Fibroblast of lung (primary cell): ENCODE data around the gene PPP1R14B. TPM values are rescaled to one million over a fixed set of nuclear protein-coding genes. Genes with fewer than 3 reads are reported as not detected.

ENCODE experiments used
- DNase-seq, 2 donors: peaks; one replicate each; pipeline versions ENCODE4 v3.0.0 to v3.0.0-alpha.2; 2010; ENCODE audit warnings: low read depth in 2 of 2
- H2AFZ ChIP-seq: 2 replicates; pipeline ENCODE4 v1.5.1; 2012; ENCODE audit warnings: low read length, control low read depth, inconsistent platforms
- H3K27ac ChIP-seq: 2 replicates; pipeline ENCODE4 v1.5.1; 2011; ENCODE audit warnings: low read length, control low read depth; ENCODE audit not compliant: insufficient read depth
- H3K27me3 ChIP-seq: 2 replicates; pipeline ENCODE4 v1.5.1; 2011; ENCODE audit warnings: mild to moderate bottlenecking, low read length; ENCODE audit not compliant: control insufficient read depth, insufficient read depth
- H3K36me3 ChIP-seq: 2 replicates; pipeline ENCODE4 v1.5.1; 2011; ENCODE audit warnings: low read length; ENCODE audit not compliant: control insufficient read depth, insufficient read depth
- H3K4me1 ChIP-seq: 2 replicates; pipeline ENCODE4 v1.5.1; 2011; ENCODE audit warnings: low read length; ENCODE audit not compliant: control insufficient read depth, insufficient read depth; ENCODE audit errors: extremely low read depth
- H3K4me2 ChIP-seq: 2 replicates; pipeline ENCODE4 v1.5.1; 2011; ENCODE audit warnings: low read length, control low read depth; ENCODE audit not compliant: insufficient read depth; ENCODE audit errors: extremely low read depth
- H3K4me3 ChIP-seq, 4 experiments: fragments of 200-600 bp in 1 of 4; sonication (generic) in 1 of 4; replicated peaks in 1 of 4; 2 replicates each; pipeline ENCODE4 v1.5.1; 2011 to 2016; ENCODE audit warnings: low read length in 4 of 4, low read depth in 3 of 4, mild to moderate bottlenecking in 3 of 4, control low read depth in 2 of 4, inconsistent platforms in 1 of 4, mixed read lengths in 1 of 4; ENCODE audit not compliant: insufficient read depth in 1 of 4; ENCODE audit errors: control extremely low read depth in 1 of 4
- H3K79me2 ChIP-seq: 2 replicates; pipeline ENCODE4 v1.5.1; 2012; ENCODE audit warnings: mild to moderate bottlenecking, low read length, inconsistent platforms; ENCODE audit not compliant: control insufficient read depth, insufficient read depth
- H3K9ac ChIP-seq: 2 replicates; pipeline ENCODE4 v1.5.1; 2011; ENCODE audit warnings: mild to moderate bottlenecking, low read length, control low read depth; ENCODE audit not compliant: insufficient read depth
- H3K9me3 ChIP-seq: 2 replicates; pipeline ENCODE4 v1.5.1; 2012; ENCODE audit warnings: low read depth, low read length; ENCODE audit not compliant: control insufficient read depth, insufficient read depth
- H4K20me1 ChIP-seq: 2 replicates; pipeline ENCODE4 v1.5.1; 2011; ENCODE audit warnings: low read length; ENCODE audit not compliant: control insufficient read depth, insufficient read depth; ENCODE audit errors: extremely low read depth
- CTCF ChIP-seq, 2 donors: IDR thresholded peaks in 1 of 2; conservative IDR thresholded peaks in 1 of 2; 1 replicate in 1 of 2; 2 replicates in 1 of 2; pipeline ENCODE4 v1.5.1; 2011 to 2012; ENCODE audit warnings: low read length in 2 of 2, control low read depth in 1 of 2, inconsistent platforms in 1 of 2, low read depth in 1 of 2, mild to moderate bottlenecking in 1 of 2
- EZH2 ChIP-seq: IDR thresholded peaks from 2 replicates; pipeline ENCODE4 v1.5.1; 2012; ENCODE audit warnings: low read length, control low read depth, mild to moderate bottlenecking; ENCODE audit errors: missing control alignments
- polyA plus RNA-seq, 2 donors: library from polyadenylated mRNA; depleted of rRNA in 1 of 2; stranded (reverse) in 1 of 2; unstranded in 1 of 2; fragments of >200 nt; gene quantifications; 2 replicates each; pipeline ENCODE4 v1.2.1, GENCODE V29; 2011 to 2012; ENCODE audit warnings: missing spikeins in 1 of 2
- total RNA-seq: library from RNA; depleted of rRNA; stranded (reverse); fragments of >200 nt; gene quantifications from 2 replicates; pipeline ENCODE4 v1.2.1, GENCODE V29; 2014

Gene PPP1R14B
- total and polyA plus RNA-seq, 2 donors (not counting 1 experiment from before 2014, with no cell fraction given) = 107 to 122 TPM

- Histone ChIP-seq H3K4me2 (no peak overlapping the region), H2AFZ (no peak overlapping the region), H3K9me3 (no peaks in the 10 kb centered on the region), H3K27me3 (no peaks in the 10 kb centered on the region), H3K4me1 (no peaks in the 10 kb centered on the region), H3K27ac (no peak overlapping the region), H3K36me3 (peaks cover 6% of the 10 kb centered on the region), H3K9ac (no peak overlapping the region), H3K79me2 (peaks cover 3% of the 10 kb centered on the region), H4K20me1 (no peaks in the 10 kb centered on the region), H3K4me3 (no peak overlapping the region)
- DNase-seq = no peak
- no peak for TF ChIP-seq CTCF (conservative IDR thresholded peaks at IDR 0.05 in 1 of 2, IDR thresholded peaks at IDR 0.05 in 1 of 2; ENCODE audit: low read depth in 1 of 2, low read length in 2 of 2)
- no peak for TF ChIP-seq EZH2
Observed at GRCh38 chr11:64278576-64279190, 31.9 kb upstream of the PPP1R14B start.

GRCh38 chr11:64276653-64277431 is 30.1 kb upstream of the PPP1R14B start:
- Histone ChIP-seq H3K27me3 (no peaks in the 10 kb centered on the region), H3K27ac (no peak overlapping the region), H3K4me3 (no peak overlapping the region), H2AFZ (no peak overlapping the region), H3K9ac (no peak overlapping the region), H3K36me3 (peaks cover 4% of the 10 kb centered on the region), H3K79me2 (peaks cover 2% of the 10 kb centered on the region), H3K9me3 (no peaks in the 10 kb centered on the region), H3K4me2 (no peak overlapping the region), H4K20me1 (no peaks in the 10 kb centered on the region), H3K4me1 (peaks cover 2% of the 10 kb centered on the region)
- DNase-seq = peak in 1 of 2 donors; percentile 55
- no peak for TF ChIP-seq EZH2
- TF ChIP-seq CTCF (conservative IDR thresholded peaks at IDR 0.05 in 1 of 2, IDR thresholded peaks at IDR 0.05 in 1 of 2; ENCODE audit: low read depth in 1 of 2, low read length in 2 of 2) = no peak

GRCh38 chr11:64275841-64276240 is 29.1 kb upstream of the PPP1R14B start:
- Histone ChIP-seq H2AFZ (no peak overlapping the region), H3K79me2 (peaks cover 2% of the 10 kb centered on the region), H3K9ac (no peak overlapping the region), H3K4me1 (peaks cover 5% of the 10 kb centered on the region), H4K20me1 (no peaks in the 10 kb centered on the region), H3K36me3 (peaks cover 4% of the 10 kb centered on the region), H3K9me3 (no peaks in the 10 kb centered on the region), H3K27ac (no peak overlapping the region), H3K4me2 (no peak overlapping the region), H3K4me3 (no peak overlapping the region), H3K27me3 (no peaks in the 10 kb centered on the region)
- no peak for TF ChIP-seq EZH2
- TF ChIP-seq CTCF (conservative IDR thresholded peaks at IDR 0.05 in 1 of 2, IDR thresholded peaks at IDR 0.05 in 1 of 2; ENCODE audit: low read depth in 1 of 2, low read length in 2 of 2) = no peak
- no peak for DNase-seq
